ENCODE results near the gene TOPORS. TPM values are rescaled to one million over a fixed set of nuclear protein-coding genes. Genes with fewer than 3 reads are reported as not detected.

The TOPORS gene
- total RNA-seq, 1 experiment from 2014 or later: 26.1 TPM

DNA sequence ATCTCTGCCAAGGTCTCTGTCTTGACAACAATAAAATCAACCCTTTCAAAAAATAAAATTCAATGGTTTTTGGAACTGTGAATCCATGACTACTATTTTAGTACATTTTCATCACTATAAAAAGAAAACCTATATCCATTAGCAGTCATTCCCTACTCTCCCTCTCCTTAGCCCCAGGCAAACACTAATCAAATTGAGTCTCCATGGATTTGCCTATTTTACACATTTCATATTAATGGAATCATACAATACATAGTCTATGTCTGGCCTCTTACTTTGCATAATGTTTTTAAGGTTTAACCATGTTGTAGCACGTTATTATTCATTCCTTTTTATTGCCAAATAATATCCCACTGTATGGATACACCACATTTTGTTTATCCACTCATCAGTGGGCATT, 50.5 kb downstream of the TOPORS start (continued):
- TF ChIP-seq ZNF317 (CRISPR knock-in tag; IDR thresholded peaks at IDR 0.05; ENCODE audit: borderline replicate concordance, low read depth) (no peak), SMAD3 (CRISPR knock-in tag; IDR thresholded peaks at IDR 0.05; ENCODE audit: borderline replicate concordance) (no peak), GRHL2 (CRISPR knock-in tag; IDR thresholded peaks at IDR 0.05; ENCODE audit: insufficient replicate concordance, severe bottlenecking) (no peak)
- TF ChIP-seq, protein P1, sequence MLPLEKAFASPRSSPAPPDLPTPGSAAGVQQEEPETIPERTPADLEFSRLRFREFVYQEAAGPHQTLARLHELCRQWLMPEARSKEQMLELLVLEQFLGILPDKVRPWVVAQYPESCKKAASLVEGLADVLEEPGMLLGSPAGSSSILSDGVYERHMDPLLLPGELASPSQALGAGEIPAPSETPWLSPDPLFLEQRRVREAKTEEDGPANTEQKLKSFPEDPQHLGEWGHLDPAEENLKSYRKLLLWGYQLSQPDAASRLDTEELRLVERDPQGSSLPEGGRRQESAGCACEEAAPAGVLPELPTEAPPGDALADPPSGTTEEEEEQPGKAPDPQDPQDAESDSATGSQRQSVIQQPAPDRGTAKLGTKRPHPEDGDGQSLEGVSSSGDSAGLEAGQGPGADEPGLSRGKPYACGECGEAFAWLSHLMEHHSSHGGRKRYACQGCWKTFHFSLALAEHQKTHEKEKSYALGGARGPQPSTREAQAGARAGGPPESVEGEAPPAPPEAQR (CRISPR knock-in tag; IDR thresholded peaks at IDR 0.05): no peak
- TF ChIP-seq, protein P2, sequence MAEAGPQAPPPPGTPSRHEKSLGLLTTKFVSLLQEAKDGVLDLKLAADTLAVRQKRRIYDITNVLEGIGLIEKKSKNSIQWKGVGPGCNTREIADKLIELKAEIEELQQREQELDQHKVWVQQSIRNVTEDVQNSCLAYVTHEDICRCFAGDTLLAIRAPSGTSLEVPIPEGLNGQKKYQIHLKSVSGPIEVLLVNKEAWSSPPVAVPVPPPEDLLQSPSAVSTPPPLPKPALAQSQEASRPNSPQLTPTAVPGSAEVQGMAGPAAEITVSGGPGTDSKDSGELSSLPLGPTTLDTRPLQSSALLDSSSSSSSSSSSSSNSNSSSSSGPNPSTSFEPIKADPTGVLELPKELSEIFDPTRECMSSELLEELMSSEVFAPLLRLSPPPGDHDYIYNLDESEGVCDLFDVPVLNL (CRISPR knock-in tag; IDR thresholded peaks at IDR 0.05; ENCODE audit: borderline replicate concordance, low read depth): no peak

DNA sequence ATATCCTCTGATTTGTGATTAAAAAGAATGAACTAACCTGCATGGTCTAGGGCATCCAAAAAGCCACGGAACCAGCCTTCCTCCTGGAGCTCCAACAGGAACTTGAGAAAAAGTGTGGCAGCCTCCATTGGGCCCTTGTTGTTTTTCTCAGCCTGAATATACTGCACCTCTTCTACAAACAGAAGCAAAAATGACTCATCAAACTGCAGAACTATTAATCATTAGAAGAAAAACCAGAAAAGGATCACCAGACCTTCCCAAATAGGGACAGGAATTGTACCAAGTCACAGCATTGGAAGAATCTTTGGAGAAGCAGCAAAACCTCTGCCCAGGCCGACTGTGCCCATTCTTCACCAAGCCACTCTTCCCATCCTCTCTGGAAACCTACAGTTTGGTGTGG, 51.6 kb downstream of the TOPORS start:
- ATAC-seq (no peak), DNase-seq (ENCODE audit: low spot score) (no peak)
- H3K4me1 Mint-ChIP-seq: peaks cover 9% of the 10 kb centered on the region
- CTCF ChIA-PET: no interaction called here
- H3K36me3 Mint-ChIP-seq: peaks cover 37% of the 10 kb centered on the region
- H3K27me3 Mint-ChIP-seq (ENCODE audit: low read depth): no peaks in the 10 kb centered on the region
- no peak overlapping the region for H3K27ac Mint-ChIP-seq
- POLR2A ChIA-PET: no interaction called here
- TF ChIP-seq, protein P3, sequence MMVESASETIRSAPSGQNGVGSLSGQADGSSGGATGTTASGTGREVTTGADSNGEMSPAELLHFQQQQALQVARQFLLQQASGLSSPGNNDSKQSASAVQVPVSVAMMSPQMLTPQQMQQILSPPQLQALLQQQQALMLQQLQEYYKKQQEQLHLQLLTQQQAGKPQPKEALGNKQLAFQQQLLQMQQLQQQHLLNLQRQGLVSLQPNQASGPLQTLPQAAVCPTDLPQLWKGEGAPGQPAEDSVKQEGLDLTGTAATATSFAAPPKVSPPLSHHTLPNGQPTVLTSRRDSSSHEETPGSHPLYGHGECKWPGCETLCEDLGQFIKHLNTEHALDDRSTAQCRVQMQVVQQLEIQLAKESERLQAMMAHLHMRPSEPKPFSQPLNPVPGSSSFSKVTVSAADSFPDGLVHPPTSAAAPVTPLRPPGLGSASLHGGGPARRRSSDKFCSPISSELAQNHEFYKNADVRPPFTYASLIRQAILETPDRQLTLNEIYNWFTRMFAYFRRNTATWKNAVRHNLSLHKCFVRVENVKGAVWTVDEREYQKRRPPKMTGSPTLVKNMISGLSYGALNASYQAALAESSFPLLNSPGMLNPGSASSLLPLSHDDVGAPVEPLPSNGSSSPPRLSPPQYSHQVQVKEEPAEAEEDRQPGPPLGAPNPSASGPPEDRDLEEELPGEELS (CRISPR knock-in tag; IDR thresholded peaks at IDR 0.05): no peak
- TF ChIP-seq MLX (CRISPR knock-in tag; IDR thresholded peaks at IDR 0.05) (no peak), ESRRA (CRISPR knock-in tag; IDR thresholded peaks at IDR 0.05; ENCODE audit: borderline replicate concordance) (no peak), AR (CRISPR knock-in tag; IDR thresholded peaks at IDR 0.05) (no peak), FOXP1 (CRISPR knock-in tag; IDR thresholded peaks at IDR 0.05; ENCODE audit: borderline replicate concordance) (no peak), GRHL2 (CRISPR knock-in tag; IDR thresholded peaks at IDR 0.05; ENCODE audit: insufficient replicate concordance, severe bottlenecking) (no peak), ZBTB21 (CRISPR knock-in tag; IDR thresholded peaks at IDR 0.05; ENCODE audit: borderline replicate concordance) (no peak), ELF4 (CRISPR knock-in tag; IDR thresholded peaks at IDR 0.05; ENCODE audit: low read depth) (no peak), MXD4 (CRISPR knock-in tag; IDR thresholded peaks at IDR 0.05; ENCODE audit: borderline replicate concordance) (no peak), ZNF121 (CRISPR knock-in tag; IDR thresholded peaks at IDR 0.05) (no peak), TEAD1 (CRISPR knock-in tag; IDR thresholded peaks at IDR 0.05) (no peak), ZNF671 (CRISPR knock-in tag; IDR thresholded peaks at IDR 0.05) (no peak), NFE2L1 (CRISPR knock-in tag; IDR thresholded peaks at IDR 0.05) (no peak), NR1H2 (CRISPR knock-in tag; IDR thresholded peaks at IDR 0.05) (no peak), CTCF (IDR thresholded peaks at IDR 0.05) (no peak)
- H3K9me3 Mint-ChIP-seq: peaks cover 35% of the 10 kb centered on the region
- no peak overlapping the region for H3K4me3 Mint-ChIP-seq

Measured in WTC11 (cell line).